Mesothelial cell of epicardium (in vitro differentiated cells): ENCODE data around the gene DOCK2. TPM values are rescaled to one million over a fixed set of nuclear protein-coding genes. Genes with fewer than 3 reads are reported as not detected.

Experiments used
- DNase-seq, 2 experiments: peaks; one replicate each; pipeline ENCODE4 v3.0.0; 2021; ENCODE audit warnings: low spot score in 2 of 2; ENCODE audit not compliant: unreplicated experiment in 2 of 2
- H3K27ac Mint-ChIP-seq: 2 replicates; pipeline ENCODE4 v1.8.0; 2021; ENCODE audit warnings: mixed read lengths
- H3K27me3 Mint-ChIP-seq: 2 replicates; pipeline ENCODE4 v1.8.0; 2021; ENCODE audit warnings: low read depth, mixed read lengths
- H3K36me3 Mint-ChIP-seq: 2 replicates; pipeline ENCODE4 v1.8.0; 2021; ENCODE audit warnings: mixed read lengths
- H3K4me1 Mint-ChIP-seq: 2 replicates; pipeline ENCODE4 v1.8.0; 2021; ENCODE audit warnings: mixed read lengths
- H3K4me3 Mint-ChIP-seq: 2 replicates; pipeline ENCODE4 v1.8.0; 2021; ENCODE audit warnings: mild to moderate bottlenecking, moderate library complexity, mixed read lengths
- H3K9me3 Mint-ChIP-seq: 2 replicates; pipeline ENCODE4 v1.8.0; 2021; ENCODE audit warnings: mixed read lengths
- total RNA-seq: library from RNA; stranded (reverse); gene quantifications from 3 replicates; pipeline ENCODE4 v1.2.1, GENCODE V29; 2021
- TF ChIP-seq, protein P1 (sequence below): fragments of 200-600 bp; sonication (generic); IDR thresholded peaks from one replicate; pipeline ENCODE4 v1.5.0; 2021; ENCODE audit warnings: antibody characterized with exemption; ENCODE audit not compliant: unreplicated experiment

The DOCK2 gene
- total RNA-seq, 1 donor from 2014 or later = 0.25 TPM

DNA sequence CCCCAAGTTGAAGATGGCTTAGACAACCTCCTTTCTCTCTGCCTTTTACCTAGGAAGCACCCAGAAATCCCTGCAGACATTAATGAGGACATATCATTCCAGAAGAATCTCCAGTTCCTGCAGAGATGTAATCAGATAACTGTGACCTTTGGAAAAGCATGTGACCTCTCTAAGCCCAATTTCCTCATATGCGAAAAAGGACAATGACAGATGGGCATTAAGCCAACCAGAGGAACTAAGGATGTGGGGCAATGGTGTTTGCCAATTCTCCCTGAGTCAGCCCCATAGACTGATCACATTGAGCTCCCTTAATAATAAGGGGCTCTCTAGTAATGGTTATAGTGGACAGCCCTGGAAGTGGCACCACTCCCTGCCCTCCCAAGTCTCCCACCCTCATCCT lies 458.6 kb downstream of the DOCK2 start:
- no peak overlapping the region for H3K4me3 Mint-ChIP-seq
- no peak for DNase-seq
- H3K36me3 Mint-ChIP-seq = no peaks in the 10 kb centered on the region
- peaks cover 36% of the 10 kb centered on the region for H3K27me3 Mint-ChIP-seq
- H3K27ac Mint-ChIP-seq = no peak overlapping the region
- peaks cover 4% of the 10 kb centered on the region for H3K4me1 Mint-ChIP-seq
- no peaks in the 10 kb centered on the region for H3K9me3 Mint-ChIP-seq
- TF ChIP-seq, protein P1, sequence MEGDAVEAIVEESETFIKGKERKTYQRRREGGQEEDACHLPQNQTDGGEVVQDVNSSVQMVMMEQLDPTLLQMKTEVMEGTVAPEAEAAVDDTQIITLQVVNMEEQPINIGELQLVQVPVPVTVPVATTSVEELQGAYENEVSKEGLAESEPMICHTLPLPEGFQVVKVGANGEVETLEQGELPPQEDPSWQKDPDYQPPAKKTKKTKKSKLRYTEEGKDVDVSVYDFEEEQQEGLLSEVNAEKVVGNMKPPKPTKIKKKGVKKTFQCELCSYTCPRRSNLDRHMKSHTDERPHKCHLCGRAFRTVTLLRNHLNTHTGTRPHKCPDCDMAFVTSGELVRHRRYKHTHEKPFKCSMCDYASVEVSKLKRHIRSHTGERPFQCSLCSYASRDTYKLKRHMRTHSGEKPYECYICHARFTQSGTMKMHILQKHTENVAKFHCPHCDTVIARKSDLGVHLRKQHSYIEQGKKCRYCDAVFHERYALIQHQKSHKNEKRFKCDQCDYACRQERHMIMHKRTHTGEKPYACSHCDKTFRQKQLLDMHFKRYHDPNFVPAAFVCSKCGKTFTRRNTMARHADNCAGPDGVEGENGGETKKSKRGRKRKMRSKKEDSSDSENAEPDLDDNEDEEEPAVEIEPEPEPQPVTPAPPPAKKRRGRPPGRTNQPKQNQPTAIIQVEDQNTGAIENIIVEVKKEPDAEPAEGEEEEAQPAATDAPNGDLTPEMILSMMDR = no peak

- Mint-ChIP-seq H3K4me1 (peaks cover 4% of the 10 kb centered on the region), H3K27ac (no peak overlapping the region), H3K36me3 (no peaks in the 10 kb centered on the region), H3K9me3 (no peaks in the 10 kb centered on the region), H3K4me3 (no peak overlapping the region), H3K27me3 (peaks cover 21% of the 10 kb centered on the region)
- TF ChIP-seq, protein P1 = no peak
- no peak for DNase-seq
Measured at GRCh38 chr5:170097934-170098333, 460.9 kb downstream of the DOCK2 start.

- Mint-ChIP-seq H3K27me3 (peaks cover 10% of the 10 kb centered on the region), H3K4me1 (peaks cover 5% of the 10 kb centered on the region), H3K9me3 (no peaks in the 10 kb centered on the region), H3K27ac (peak overlapping the region; percentile 79), H3K4me3 (no peak overlapping the region), H3K36me3 (no peaks in the 10 kb centered on the region)
- peak; percentile 58 to 84 for DNase-seq
- TF ChIP-seq, protein P1 = peak; percentile 75
Measured at GRCh38 chr5:170100066-170100943, 463.2 kb downstream of the DOCK2 start.

DNA sequence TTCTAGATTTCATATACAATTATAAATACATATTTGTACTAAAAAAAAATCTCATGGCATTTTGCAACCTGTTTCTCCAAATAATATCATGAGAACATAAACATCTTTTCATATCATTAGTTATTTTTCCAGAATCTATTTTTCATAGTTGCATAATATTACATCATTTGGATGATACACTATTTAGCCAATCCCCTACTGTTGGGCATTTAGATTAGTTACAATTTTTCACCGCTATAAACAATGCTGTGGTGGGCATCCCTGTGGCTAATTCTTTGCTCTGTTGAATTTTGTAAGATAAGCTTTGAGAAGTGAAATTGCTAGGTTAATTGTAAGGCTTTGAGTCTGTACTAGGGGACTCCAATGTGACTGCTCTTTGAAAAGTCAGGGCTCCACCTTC lies 466.4 kb downstream of the DOCK2 start:
- no peak overlapping the region for H3K27ac Mint-ChIP-seq
- peaks cover 7% of the 10 kb centered on the region for H3K4me1 Mint-ChIP-seq
- no peaks in the 10 kb centered on the region for H3K9me3 Mint-ChIP-seq
- H3K4me3 Mint-ChIP-seq = no peak overlapping the region
- TF ChIP-seq, protein P1 = no peak
- H3K27me3 Mint-ChIP-seq = peaks cover 7% of the 10 kb centered on the region
- DNase-seq = no peak
- no peaks in the 10 kb centered on the region for H3K36me3 Mint-ChIP-seq

- H3K27ac Mint-ChIP-seq = no peak overlapping the region
- peaks cover 8% of the 10 kb centered on the region for H3K4me1 Mint-ChIP-seq
- TF ChIP-seq, protein P1 = no peak
- no peak for DNase-seq
- H3K27me3 Mint-ChIP-seq = peaks cover 7% of the 10 kb centered on the region
- no peak overlapping the region for H3K4me3 Mint-ChIP-seq
- no peaks in the 10 kb centered on the region for H3K36me3 Mint-ChIP-seq
- H3K9me3 Mint-ChIP-seq = no peaks in the 10 kb centered on the region
Measured at GRCh38 chr5:170104299-170104698, 467.2 kb downstream of the DOCK2 start.
